ENCODE data around the gene CCDC83. TPM values are rescaled to one million over a fixed set of nuclear protein-coding genes. Genes with fewer than 3 reads are reported as not detected.
"Not testable (repeated sequence)": the region's sequence is repeated elsewhere in the genome, so short reads cannot be mapped to it uniquely, and the experiment has no call there.

Gene CCDC83
- total RNA-seq, 1 donor, result not detected

DNA sequence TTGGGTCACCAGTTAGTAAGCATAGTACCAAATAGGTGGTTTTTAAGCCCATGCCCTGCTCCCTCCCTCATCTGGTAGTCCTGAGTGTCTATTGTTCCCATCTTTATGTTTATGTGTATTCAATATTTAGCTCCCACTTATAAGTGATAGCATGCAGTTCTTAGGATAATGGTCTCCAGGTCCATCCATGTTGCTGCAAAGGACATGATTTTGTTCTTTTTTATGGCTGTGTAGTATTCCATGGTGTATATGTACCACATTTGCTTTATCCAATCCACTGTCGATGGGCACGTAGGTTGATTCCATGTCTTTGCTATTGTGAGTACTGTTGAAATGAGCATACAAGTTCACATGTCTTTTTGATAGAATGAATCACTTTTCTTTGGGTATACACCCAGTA, 26.0 kb upstream of the CCDC83 start:
- no peak overlapping the region for H3K4me3 ChIP-seq (ENCODE audit: low read depth, low read length)
- no peak for DNase-seq (ENCODE audit: low read depth)
- TF ChIP-seq, protein P1, sequence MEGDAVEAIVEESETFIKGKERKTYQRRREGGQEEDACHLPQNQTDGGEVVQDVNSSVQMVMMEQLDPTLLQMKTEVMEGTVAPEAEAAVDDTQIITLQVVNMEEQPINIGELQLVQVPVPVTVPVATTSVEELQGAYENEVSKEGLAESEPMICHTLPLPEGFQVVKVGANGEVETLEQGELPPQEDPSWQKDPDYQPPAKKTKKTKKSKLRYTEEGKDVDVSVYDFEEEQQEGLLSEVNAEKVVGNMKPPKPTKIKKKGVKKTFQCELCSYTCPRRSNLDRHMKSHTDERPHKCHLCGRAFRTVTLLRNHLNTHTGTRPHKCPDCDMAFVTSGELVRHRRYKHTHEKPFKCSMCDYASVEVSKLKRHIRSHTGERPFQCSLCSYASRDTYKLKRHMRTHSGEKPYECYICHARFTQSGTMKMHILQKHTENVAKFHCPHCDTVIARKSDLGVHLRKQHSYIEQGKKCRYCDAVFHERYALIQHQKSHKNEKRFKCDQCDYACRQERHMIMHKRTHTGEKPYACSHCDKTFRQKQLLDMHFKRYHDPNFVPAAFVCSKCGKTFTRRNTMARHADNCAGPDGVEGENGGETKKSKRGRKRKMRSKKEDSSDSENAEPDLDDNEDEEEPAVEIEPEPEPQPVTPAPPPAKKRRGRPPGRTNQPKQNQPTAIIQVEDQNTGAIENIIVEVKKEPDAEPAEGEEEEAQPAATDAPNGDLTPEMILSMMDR (IDR thresholded peaks at IDR 0.05; ENCODE audit: insufficient read depth, low read length), result no peak

DNA sequence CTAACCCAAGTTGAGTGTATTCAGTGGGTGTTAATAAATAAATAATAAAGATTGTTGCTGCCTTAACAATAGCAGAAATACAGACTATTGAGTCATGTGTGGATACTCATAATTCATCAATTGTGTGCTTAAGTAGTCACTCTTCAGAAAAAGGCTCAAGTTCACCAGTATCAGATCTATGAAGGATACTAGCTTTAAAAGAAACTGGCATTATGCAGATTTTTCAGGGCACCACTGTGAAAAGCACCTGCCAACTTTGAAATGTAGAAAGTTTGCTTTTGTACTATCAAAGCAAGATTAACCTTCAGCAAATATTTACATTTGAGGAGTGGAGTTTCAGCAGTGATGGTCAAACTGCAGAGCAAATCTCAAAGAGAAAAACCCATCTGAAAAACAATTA, 24.1 kb upstream of the CCDC83 start:
- DNase-seq (ENCODE audit: low read depth), result no peak
- H3K4me3 ChIP-seq (ENCODE audit: low read depth, low read length), result no peak overlapping the region
- TF ChIP-seq, protein P1 (IDR thresholded peaks at IDR 0.05; ENCODE audit: insufficient read depth, low read length), result no peak

DNA sequence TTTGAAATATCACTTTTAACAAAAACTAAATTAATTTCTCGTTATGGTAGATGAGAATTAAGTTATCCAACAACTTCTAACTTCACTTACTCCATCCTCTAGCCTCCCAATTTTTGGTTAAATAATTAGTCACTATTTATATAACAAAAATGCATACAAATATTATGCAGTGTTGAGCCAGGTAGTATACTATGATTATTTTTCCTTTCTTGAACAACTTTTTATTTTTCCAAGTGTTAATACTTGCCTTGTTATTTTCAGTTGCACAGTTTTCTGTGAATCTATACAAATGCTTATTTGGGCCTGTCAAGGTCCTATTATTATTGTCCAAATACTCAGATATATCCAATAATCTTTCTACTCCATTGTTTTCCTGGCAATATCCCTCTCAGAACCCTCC, 19.9 kb upstream of the CCDC83 start:
- TF ChIP-seq, protein P1 (IDR thresholded peaks at IDR 0.05; ENCODE audit: insufficient read depth, low read length), result no peak
- no peak overlapping the region for H3K4me3 ChIP-seq (ENCODE audit: low read depth, low read length)
- no peak for DNase-seq (ENCODE audit: low read depth)

DNA sequence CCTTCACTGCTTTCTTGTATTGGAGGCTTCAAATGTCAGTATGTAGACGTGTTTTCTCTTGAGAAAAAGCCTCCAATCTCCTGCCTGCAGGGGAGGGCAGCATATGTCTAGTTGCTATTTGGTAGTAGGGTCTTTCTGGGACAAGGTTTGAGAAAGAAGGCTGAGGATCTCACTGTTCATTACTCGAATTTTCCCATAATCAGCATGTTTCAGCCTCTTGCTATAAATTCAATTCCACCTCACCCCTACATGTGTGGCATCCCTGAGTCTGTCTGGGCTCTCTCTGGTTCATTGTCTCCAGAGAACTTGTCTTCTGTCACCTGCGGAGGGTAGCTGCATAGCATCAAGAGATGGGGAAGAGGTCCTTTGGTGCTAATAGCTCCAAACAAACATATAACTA, 19.5 kb upstream of the CCDC83 start:
- no peak overlapping the region for H3K4me3 ChIP-seq (ENCODE audit: low read depth, low read length)
- DNase-seq (ENCODE audit: low read depth), result no peak
- TF ChIP-seq, protein P1 (IDR thresholded peaks at IDR 0.05; ENCODE audit: insufficient read depth, low read length), result no peak

DNA sequence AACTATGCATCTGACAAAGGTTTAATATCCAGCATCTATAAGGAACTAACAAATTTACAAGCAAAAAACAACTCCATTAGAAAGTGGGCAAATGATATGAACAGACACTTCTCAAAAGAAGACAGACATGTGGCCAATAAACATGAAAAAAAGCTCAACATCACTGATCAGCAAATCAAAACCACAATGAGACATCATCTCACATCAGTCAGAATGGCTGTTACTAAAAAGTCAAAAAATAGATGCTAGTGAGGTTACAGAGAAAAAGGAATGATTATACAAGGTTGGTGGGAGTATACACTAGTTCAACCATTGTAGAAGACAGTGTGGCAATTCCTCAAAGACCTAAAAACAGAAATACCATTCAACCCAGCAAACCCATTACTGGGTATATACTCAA, 14.3 kb upstream of the CCDC83 start:
- not testable (repeated sequence) for DNase-seq (ENCODE audit: low read depth)

DNA sequence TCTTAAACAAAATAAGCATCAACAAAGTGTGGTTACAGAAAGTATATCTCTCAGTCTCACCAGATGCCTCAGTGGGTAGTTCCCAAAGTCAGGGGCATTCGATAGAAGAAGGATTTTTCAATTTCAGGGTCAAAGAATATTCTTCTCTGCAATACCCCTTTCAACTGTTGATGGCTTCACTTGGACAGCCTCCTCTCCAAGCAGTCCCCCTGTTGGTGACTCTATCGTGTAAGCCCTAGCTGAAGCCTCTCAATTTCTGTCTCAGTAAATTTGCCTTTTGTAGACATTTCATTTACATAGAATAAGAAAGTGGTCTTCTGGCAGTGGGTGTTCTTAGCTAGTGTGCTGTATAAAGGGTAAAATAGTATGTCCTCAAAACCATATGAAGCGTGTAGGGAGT, 11.3 kb upstream of the CCDC83 start:
- no peak for DNase-seq (ENCODE audit: low read depth)
- TF ChIP-seq, protein P1 (IDR thresholded peaks at IDR 0.05; ENCODE audit: insufficient read depth, low read length), result no peak
- no peak overlapping the region for H3K4me3 ChIP-seq (ENCODE audit: low read depth, low read length)

More for the DNA sequence above, 14.3 kb upstream of the CCDC83 start:
- H3K4me3 ChIP-seq (ENCODE audit: low read depth, low read length), result not testable (repeated sequence)

DNA sequence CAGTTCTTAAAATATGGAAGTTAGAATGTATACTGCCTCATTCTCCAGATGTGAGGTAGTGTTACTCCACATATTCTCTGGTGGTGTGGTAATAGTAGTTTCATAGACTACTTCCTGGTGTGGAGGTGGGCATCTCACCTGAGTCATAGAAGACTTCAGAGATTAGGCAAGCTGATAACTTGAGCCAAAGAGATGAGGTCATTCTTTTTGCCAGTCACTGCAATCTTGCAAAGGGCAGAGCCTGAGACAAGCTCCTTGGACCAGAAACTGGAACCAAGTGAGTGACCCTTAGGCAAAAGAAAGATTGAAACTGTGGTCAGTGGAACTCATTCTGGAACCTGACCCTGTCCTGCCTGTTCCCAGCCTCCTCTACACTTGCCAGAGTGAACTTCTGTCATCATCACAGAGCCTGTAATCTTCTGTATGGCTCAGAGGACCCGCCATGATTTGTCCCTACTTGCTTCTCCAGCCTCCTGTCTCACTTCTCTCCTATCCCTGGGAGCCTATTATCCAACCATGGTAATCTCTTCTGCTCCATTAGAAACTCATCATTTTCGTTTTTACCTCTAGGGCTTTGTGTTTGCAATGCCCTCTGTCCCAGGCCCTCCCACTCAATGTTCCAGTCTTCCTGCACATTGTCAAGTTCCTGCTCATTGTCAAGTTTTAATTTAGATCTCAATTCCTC, 10.6 kb upstream of the CCDC83 start:
- TF ChIP-seq, protein P1 (IDR thresholded peaks at IDR 0.05; ENCODE audit: insufficient read depth, low read length), result no peak
- DNase-seq (ENCODE audit: low read depth), result peak; percentile 48
- no peak overlapping the region for H3K4me3 ChIP-seq (ENCODE audit: low read depth, low read length)
